ENCODE measurements around the gene SECISBP2.
A peak's percentile ranks its signal among the peaks of the same experiment; 100 is the strongest.

The SECISBP2 gene

GRCh38 chr9:89353989-89354388, 35.7 kb downstream of the SECISBP2 start (continued):
- TF ChIP-seq FEZF1 (tag by site-specific recombination; IDR thresholded peaks at IDR 0.05) (no peak), ZNF837 (tag by site-specific recombination; IDR thresholded peaks at IDR 0.05) (no peak), ZNF792 (tag by site-specific recombination; IDR thresholded peaks at IDR 0.05) (no peak), ZNF138 (tag by site-specific recombination; IDR thresholded peaks at IDR 0.05; ENCODE audit: borderline replicate concordance) (no peak)

DNA sequence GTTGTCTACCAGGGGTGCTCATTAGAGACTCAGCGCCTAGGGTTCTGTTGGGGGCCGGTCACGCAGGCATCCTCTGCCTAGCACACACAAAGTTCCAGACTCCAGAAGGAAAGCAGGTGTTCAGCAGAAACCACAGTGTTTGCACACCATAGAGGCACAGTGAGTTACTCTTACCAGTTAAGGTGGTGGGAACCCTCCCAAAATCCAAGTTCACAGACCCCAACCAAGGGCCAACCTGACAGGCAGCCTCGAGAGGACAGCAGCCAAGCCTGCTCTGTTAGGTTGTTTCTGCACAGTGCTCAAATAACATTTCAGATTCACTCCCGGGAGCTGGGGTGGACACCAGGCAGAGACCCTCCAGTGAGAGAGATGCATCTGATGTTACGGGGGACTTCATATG, 36.2 kb downstream of the SECISBP2 start:
- Histone ChIP-seq H3K36me3 (ENCODE audit: control insufficient read depth in 2 of 2, insufficient read depth in 1 of 2, low read length in 2 of 2) (peaks cover 0 to 98% of the 10 kb centered on the region in 2 experiments; a peak in 1 of 3 replicates), H3K4me1 (ENCODE audit: control insufficient read depth, insufficient read depth, low read length) (no peaks in the 10 kb centered on the region), H3K9me3 (ENCODE audit: control insufficient read depth, insufficient read depth, low read depth, low read length) (no peaks in the 10 kb centered on the region), H3K4me3 (ENCODE audit: low read depth, low read length) (no peak overlapping the region), H3K27ac (ENCODE audit: extremely low read depth, low read depth, low read length) (no peak overlapping the region)
- POLR2A ChIA-PET = no interaction called here
- CTCF ChIA-PET = no interaction called here
- TF ChIP-seq ZNF114 (tag by site-specific recombination; IDR thresholded peaks at IDR 0.05) (no peak), KLF16 (tag by site-specific recombination; IDR thresholded peaks at IDR 0.05) (no peak), SP2 (tag by site-specific recombination; IDR thresholded peaks at IDR 0.05) (no peak), ZBTB17 (tag by site-specific recombination; IDR thresholded peaks at IDR 0.05) (no peak), GFI1B (tag by site-specific recombination; IDR thresholded peaks at IDR 0.05) (no peak), ZFP37 (tag by site-specific recombination; IDR thresholded peaks at IDR 0.05) (no peak), ZNF571 (tag by site-specific recombination; IDR thresholded peaks at IDR 0.05) (no peak), ZNF473 (tag by site-specific recombination; IDR thresholded peaks at IDR 0.05) (no peak), ZNF423 (tag by site-specific recombination; IDR thresholded peaks at IDR 0.05) (no peak)

GRCh38 chr9:89356782-89357181, 38.5 kb downstream of the SECISBP2 start:
- H3K4me3 ChIP-seq (ENCODE audit: low read depth, low read length) = no peak overlapping the region
- POLR2A ChIA-PET = no interaction called here
- CTCF ChIA-PET = interaction anchor here (2.2 kb wide), 1 partner anchor 192 kb away, joined by 5 read pairs; no protein-coding TSS in a partner anchor

GRCh38 chr9:89357331-89358197, 39.3 kb downstream of the SECISBP2 start:
- no peaks in the 10 kb centered on the region for H3K4me1 ChIP-seq (ENCODE audit: control insufficient read depth, insufficient read depth, low read length)
- TF ChIP-seq, protein P1, sequence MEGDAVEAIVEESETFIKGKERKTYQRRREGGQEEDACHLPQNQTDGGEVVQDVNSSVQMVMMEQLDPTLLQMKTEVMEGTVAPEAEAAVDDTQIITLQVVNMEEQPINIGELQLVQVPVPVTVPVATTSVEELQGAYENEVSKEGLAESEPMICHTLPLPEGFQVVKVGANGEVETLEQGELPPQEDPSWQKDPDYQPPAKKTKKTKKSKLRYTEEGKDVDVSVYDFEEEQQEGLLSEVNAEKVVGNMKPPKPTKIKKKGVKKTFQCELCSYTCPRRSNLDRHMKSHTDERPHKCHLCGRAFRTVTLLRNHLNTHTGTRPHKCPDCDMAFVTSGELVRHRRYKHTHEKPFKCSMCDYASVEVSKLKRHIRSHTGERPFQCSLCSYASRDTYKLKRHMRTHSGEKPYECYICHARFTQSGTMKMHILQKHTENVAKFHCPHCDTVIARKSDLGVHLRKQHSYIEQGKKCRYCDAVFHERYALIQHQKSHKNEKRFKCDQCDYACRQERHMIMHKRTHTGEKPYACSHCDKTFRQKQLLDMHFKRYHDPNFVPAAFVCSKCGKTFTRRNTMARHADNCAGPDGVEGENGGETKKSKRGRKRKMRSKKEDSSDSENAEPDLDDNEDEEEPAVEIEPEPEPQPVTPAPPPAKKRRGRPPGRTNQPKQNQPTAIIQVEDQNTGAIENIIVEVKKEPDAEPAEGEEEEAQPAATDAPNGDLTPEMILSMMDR (tag by site-specific recombination; IDR thresholded peaks at IDR 0.05) = no peak
- TF ChIP-seq KLF10 (tag by site-specific recombination; IDR thresholded peaks at IDR 0.05) (no peak), ZNF645 (tag by site-specific recombination; IDR thresholded peaks at IDR 0.05) (no peak), ZNF600 (tag by site-specific recombination; IDR thresholded peaks at IDR 0.05) (no peak), ZNF623 (tag by site-specific recombination; IDR thresholded peaks at IDR 0.05) (no peak), EGR2 (tag by site-specific recombination; IDR thresholded peaks at IDR 0.05; ENCODE audit: low read depth) (peak; percentile 32; the same call in 1 of the 2 replicates), ZNF138 (tag by site-specific recombination; IDR thresholded peaks at IDR 0.05; ENCODE audit: borderline replicate concordance) (no peak), SALL2 (tag by site-specific recombination; IDR thresholded peaks at IDR 0.05; ENCODE audit: borderline replicate concordance) (no peak)
- H3K4me3 ChIP-seq (ENCODE audit: low read depth, low read length) = no peak overlapping the region
- H3K36me3 ChIP-seq (ENCODE audit: control insufficient read depth in 2 of 2, insufficient read depth in 1 of 2, low read length in 2 of 2) = peaks cover 0 to 97% of the 10 kb centered on the region in 2 experiments; a peak in 1 of 3 replicates
- ChIA-PET CTCF (interaction anchor here (0.6 to 2.2 kb wide), 3 partner anchors 155 to 445 kb away, joined by 3 to 5 read pairs (median 3); no protein-coding TSS in a partner anchor), POLR2A (no interaction called here)
- H3K27ac ChIP-seq (ENCODE audit: extremely low read depth, low read depth, low read length) = no peak overlapping the region
- H3K9me3 ChIP-seq (ENCODE audit: control insufficient read depth, insufficient read depth, low read depth, low read length) = no peaks in the 10 kb centered on the region

More at GRCh38 chr9:89356782-89357181, 38.5 kb downstream of the SECISBP2 start:
- Histone ChIP-seq H3K36me3 (ENCODE audit: control insufficient read depth in 2 of 2, insufficient read depth in 1 of 2, low read length in 2 of 2) (peaks cover 0 to 97% of the 10 kb centered on the region in 2 experiments; a peak in 1 of 3 replicates), H3K4me1 (ENCODE audit: control insufficient read depth, insufficient read depth, low read length) (no peaks in the 10 kb centered on the region), H3K27ac (ENCODE audit: extremely low read depth, low read depth, low read length) (no peak overlapping the region), H3K9me3 (ENCODE audit: control insufficient read depth, insufficient read depth, low read depth, low read length) (no peaks in the 10 kb centered on the region)
- no peak for TF ChIP-seq SCRT1 (tag by site-specific recombination; IDR thresholded peaks at IDR 0.05; ENCODE audit: borderline replicate concordance)
- TF ChIP-seq, protein P2, sequence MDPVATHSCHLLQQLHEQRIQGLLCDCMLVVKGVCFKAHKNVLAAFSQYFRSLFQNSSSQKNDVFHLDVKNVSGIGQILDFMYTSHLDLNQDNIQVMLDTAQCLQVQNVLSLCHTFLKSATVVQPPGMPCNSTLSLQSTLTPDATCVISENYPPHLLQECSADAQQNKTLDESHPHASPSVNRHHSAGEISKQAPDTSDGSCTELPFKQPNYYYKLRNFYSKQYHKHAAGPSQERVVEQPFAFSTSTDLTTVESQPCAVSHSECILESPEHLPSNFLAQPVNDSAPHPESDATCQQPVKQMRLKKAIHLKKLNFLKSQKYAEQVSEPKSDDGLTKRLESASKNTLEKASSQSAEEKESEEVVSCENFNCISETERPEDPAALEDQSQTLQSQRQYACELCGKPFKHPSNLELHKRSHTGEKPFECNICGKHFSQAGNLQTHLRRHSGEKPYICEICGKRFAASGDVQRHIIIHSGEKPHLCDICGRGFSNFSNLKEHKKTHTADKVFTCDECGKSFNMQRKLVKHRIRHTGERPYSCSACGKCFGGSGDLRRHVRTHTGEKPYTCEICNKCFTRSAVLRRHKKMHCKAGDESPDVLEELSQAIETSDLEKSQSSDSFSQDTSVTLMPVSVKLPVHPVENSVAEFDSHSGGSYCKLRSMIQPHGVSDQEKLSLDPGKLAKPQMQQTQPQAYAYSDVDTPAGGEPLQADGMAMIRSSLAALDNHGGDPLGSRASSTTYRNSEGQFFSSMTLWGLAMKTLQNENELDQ (tag by site-specific recombination; IDR thresholded peaks at IDR 0.05; ENCODE audit: low read depth) = no peak
- TF ChIP-seq ZNF10 (tag by site-specific recombination; IDR thresholded peaks at IDR 0.05) = no peak
- no peak for TF ChIP-seq ZNF561 (tag by site-specific recombination; IDR thresholded peaks at IDR 0.05; ENCODE audit: borderline replicate concordance)
